SK-N-SH (cell line): ENCODE data around the gene GOLGB1. TPM values are rescaled to one million over a fixed set of nuclear protein-coding genes. Genes with fewer than 3 reads are reported as not detected.

ENCODE experiments used
- CTCF ChIA-PET: fragments of 300-600, 350-600 bp; formaldehyde crosslinking; extraction: SDS; loops from one replicate; lab custom pipeline; 2021; lab: Yijun Ruan, JAX
- POLR2A ChIA-PET: fragments of 350-600 bp; sonication (Branson Sonifier 250); formaldehyde crosslinking; extraction: SDS; loops from one replicate; lab custom pipeline; 2020; ENCODE audit warnings: antibody characterized with exemption, inconsistent platforms; lab: Yijun Ruan, JAX
- DNase-seq: peaks from one replicate; pipeline ENCODE4 v3.0.0; 2012
- H2AFZ ChIP-seq: fragments of 200-600 bp; sonication (generic); 2 replicates; pipeline ENCODE4 v1.8.1; 2016; ENCODE audit warnings: antibody characterized with exemption, mild to moderate bottlenecking, low read depth
- H3F3A ChIP-seq: fragments of 200-600 bp; sonication (generic); replicated peaks from 2 replicates; pipeline ENCODE3; 2016; ENCODE audit warnings: antibody characterized with exemption, mild to moderate bottlenecking; ENCODE audit not compliant: insufficient read depth
- H3K27ac ChIP-seq, 2 experiments: fragments of 200-500 bp in 1 of 2; fragments of 200-600 bp in 1 of 2; sonication (Bioruptor generic) in 1 of 2; sonication (generic), shearing (Covaris generic) in 1 of 2; 2 replicates each; pipeline versions ENCODE4 v1.5.1 to v1.6.1; 2014 to 2016; ENCODE audit warnings: low read depth in 2 of 2, inconsistent platforms in 1 of 2, low read length in 1 of 2, mild to moderate bottlenecking in 1 of 2, mixed read lengths in 1 of 2
- H3K27me3 ChIP-seq: fragments of 200-600 bp; sonication (generic), shearing (Covaris generic); 2 replicates; pipeline ENCODE4 v1.6.1; 2016; ENCODE audit warnings: mixed run types; ENCODE audit not compliant: insufficient read depth
- H3K36me3 ChIP-seq, 2 experiments: fragments of 200-500 bp in 1 of 2; fragments of 200-600 bp in 1 of 2; sonication (Bioruptor generic) in 1 of 2; sonication (generic) in 1 of 2; replicated peaks in 1 of 2; 2 replicates each; pipeline versions ENCODE3 to v1.5.1; 2014 to 2016; ENCODE audit warnings: low read length in 1 of 2, mild to moderate bottlenecking in 1 of 2; ENCODE audit not compliant: insufficient read depth in 2 of 2, control insufficient read depth in 1 of 2
- H3K4me1 ChIP-seq, 2 experiments: fragments of 200-500 bp in 1 of 2; fragments of 200-600 bp in 1 of 2; sonication (Bioruptor generic) in 1 of 2; sonication (generic), shearing (Covaris generic) in 1 of 2; 2 replicates each; pipeline versions ENCODE4 v1.5.1 to v1.6.1; 2014 to 2016; ENCODE audit warnings: low read depth in 1 of 2, low read length in 1 of 2, mixed run types in 1 of 2; ENCODE audit not compliant: insufficient read depth in 2 of 2, control insufficient read depth in 1 of 2
- H3K4me2 ChIP-seq: fragments of 200-600 bp; sonication (generic), shearing (Covaris generic); 2 replicates; pipeline ENCODE4 v1.6.1; 2017; ENCODE audit warnings: mixed run types
- H3K4me3 ChIP-seq, 2 experiments: fragments of 200-500 bp in 1 of 2; fragments of 200-600 bp in 1 of 2; sonication (Bioruptor generic) in 1 of 2; sonication (generic), shearing (Covaris generic) in 1 of 2; 2 replicates each; pipeline versions ENCODE4 v1.5.1 to v1.8.1; 2014 to 2016; ENCODE audit warnings: low read depth in 2 of 2, inconsistent platforms in 1 of 2, low read length in 1 of 2, mild to moderate bottlenecking in 1 of 2, mixed read lengths in 1 of 2, moderate library complexity in 1 of 2
- H3K79me2 ChIP-seq: fragments of 200-600 bp; sonication (generic); 2 replicates; pipeline ENCODE4 v1.8.1; 2017; ENCODE audit warnings: mild to moderate bottlenecking; ENCODE audit not compliant: insufficient read depth
- H3K9ac ChIP-seq: fragments of 200-600 bp; sonication (generic); 2 replicates; pipeline ENCODE4 v1.6.1; 2017; ENCODE audit warnings: mixed run types
- H3K9me2 ChIP-seq: fragments of 200-600 bp; sonication (generic); 2 replicates; pipeline ENCODE4 v1.6.1; 2017; ENCODE audit warnings: mixed run types
- H3K9me3 ChIP-seq: fragments of 200-600 bp; sonication (generic); 2 replicates; pipeline ENCODE4 v1.6.1; 2017; ENCODE audit warnings: mixed run types, mild to moderate bottlenecking, moderate library complexity
- H4K20me1 ChIP-seq: fragments of 200-600 bp; sonication (generic); 2 replicates; pipeline ENCODE4 v1.6.1; 2017; ENCODE audit warnings: mild to moderate bottlenecking, mixed run types; ENCODE audit not compliant: insufficient read depth
- CHD2 ChIP-seq: fragments of 150-350 bp; IDR thresholded peaks from 2 replicates; pipeline ENCODE4 v1.6.1; 2018; ENCODE audit warnings: low read length; ENCODE audit not compliant: partially characterized antibody
- GABPA ChIP-seq: IDR thresholded peaks from 2 replicates; pipeline ENCODE4 v1.4.0; 2012; ENCODE audit warnings: low read depth, mild to moderate bottlenecking
- JUND ChIP-seq: IDR thresholded peaks from 2 replicates; pipeline ENCODE4 v1.4.0; 2012
- MXI1 ChIP-seq: IDR thresholded peaks from 2 replicates; pipeline ENCODE4 v1.6.1; 2012; ENCODE audit warnings: mild to moderate bottlenecking, low read depth, low read length, improper control_type of control experiment
- NFIC ChIP-seq: IDR thresholded peaks from 2 replicates; pipeline ENCODE4 v1.4.0; 2012; ENCODE audit warnings: borderline replicate concordance
- NRF1 ChIP-seq: IDR thresholded peaks from 2 replicates; pipeline ENCODE4 v1.6.1; 2012; ENCODE audit warnings: low read depth, mild to moderate bottlenecking, low read length
- RAD21 ChIP-seq: IDR thresholded peaks from 2 replicates; pipeline ENCODE4 v1.6.1; 2012; ENCODE audit warnings: mild to moderate bottlenecking, low read length
- REST ChIP-seq: IDR thresholded peaks from 2 replicates; pipeline ENCODE4 v1.6.1; 2012; ENCODE audit warnings: mild to moderate bottlenecking, low read depth, low read length, moderate library complexity
- RXRA ChIP-seq: IDR thresholded peaks from 2 replicates; pipeline ENCODE4 v1.4.0; 2012; ENCODE audit warnings: low read depth, mild to moderate bottlenecking, borderline replicate concordance
- SMC3 ChIP-seq: IDR thresholded peaks from 2 replicates; pipeline ENCODE4 v1.6.1; 2012; ENCODE audit warnings: low read depth, low read length, improper control_type of control experiment
- TAF1 ChIP-seq: IDR thresholded peaks from 2 replicates; pipeline ENCODE4 v1.6.1; 2012; ENCODE audit warnings: low read depth, mild to moderate bottlenecking, low read length, moderate library complexity, borderline replicate concordance
- TEAD4 ChIP-seq: IDR thresholded peaks from 2 replicates; pipeline ENCODE4 v1.4.0; 2012; ENCODE audit warnings: mild to moderate bottlenecking, borderline replicate concordance; ENCODE audit not compliant: insufficient read depth
- ZBTB33 ChIP-seq: IDR thresholded peaks from 2 replicates; pipeline ENCODE4 v1.4.0; 2012; ENCODE audit warnings: low read depth, borderline replicate concordance
- WGBS: methylation state at CpG from one replicate; pipeline ENCODE4 v1.1.6; 2017; ENCODE audit warnings: low lambda C conversion rate; 5-methylcytosine and 5-hydroxymethylcytosine counted together
- polyA plus RNA-seq, 3 experiments: library from polyadenylated mRNA; depleted of rRNA; stranded (reverse); fragments of >200 nt; gene quantifications; 2 replicates each; pipeline ENCODE4 v1.2.3, GENCODE V29; 2012
- TF ChIP-seq, protein P1 (sequence below): IDR thresholded peaks from 2 replicates; pipeline ENCODE4; 2012
- TF ChIP-seq, protein P2 (sequence below): fragments of 150-350 bp; IDR thresholded peaks from 2 replicates; pipeline ENCODE4 v1.6.1; 2017; ENCODE audit warnings: antibody characterized with exemption, low read length, low read depth, borderline replicate concordance

GOLGB1 gene
- polyA plus RNA-seq, 1 of the 3 experiments (the other 2 are of a cell fraction): 10.3 TPM

DNA sequence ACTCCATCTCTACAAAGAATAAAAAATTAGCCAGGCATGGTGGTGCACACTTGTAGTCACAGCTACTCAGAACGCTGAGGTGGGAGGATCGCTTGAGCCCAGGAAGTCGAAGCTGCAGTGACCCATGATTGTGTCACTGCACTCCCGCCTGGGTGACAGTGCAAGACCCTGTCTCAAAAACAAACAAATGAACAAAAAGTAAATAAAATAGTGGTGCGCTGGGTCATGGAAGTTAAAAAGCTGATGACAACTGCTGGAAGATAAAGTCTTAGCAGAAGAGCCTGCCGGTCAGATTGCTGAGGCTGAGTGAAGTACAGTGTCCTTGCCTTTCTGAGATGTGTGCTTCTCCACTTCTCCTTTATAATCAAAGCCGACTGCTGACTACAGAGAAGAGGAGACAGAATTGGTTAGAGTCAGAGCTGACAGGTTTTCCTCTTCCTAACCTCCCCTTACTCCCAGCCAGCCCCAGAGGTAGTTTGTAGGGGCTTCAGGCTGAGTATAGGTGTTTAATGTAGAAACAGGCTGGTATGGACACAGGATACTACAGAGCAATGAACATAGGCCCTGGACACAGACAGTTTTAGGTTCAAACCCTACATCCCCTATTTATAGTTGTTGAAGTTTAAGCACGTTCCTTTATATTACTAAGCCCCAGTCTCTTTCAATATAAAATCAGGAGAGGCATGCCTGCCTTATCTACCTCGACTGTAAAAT lies 106.8 kb downstream of the GOLGB1 start:
- POLR2A ChIA-PET: no interaction called here
- WGBS: 56% methylated on average over 9 of the region's 9 CpGs

DNA sequence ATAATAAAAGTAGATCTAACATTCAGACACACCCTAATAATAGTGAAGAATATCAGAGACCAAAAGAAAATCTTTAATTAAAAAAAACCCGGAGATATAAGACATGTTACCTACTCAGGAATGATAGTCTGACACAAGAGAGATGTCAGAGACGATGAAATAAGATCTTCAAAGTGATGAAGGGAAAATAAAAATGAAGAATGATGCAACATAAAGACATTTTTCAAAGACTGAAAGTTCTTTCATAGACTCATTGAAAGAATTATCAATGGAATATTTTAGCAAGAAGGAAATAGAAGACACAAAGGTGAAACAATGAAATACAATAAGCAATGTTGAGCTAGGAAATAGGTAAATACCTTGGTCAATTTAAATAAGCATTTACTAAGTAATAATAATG lies 108.4 kb downstream of the GOLGB1 start:
- Histone ChIP-seq H3F3A (no peaks in the 10 kb centered on the region), H3K4me2 (no peak overlapping the region), H4K20me1 (no peaks in the 10 kb centered on the region), H2AFZ (no peak overlapping the region), H3K9me2 (no peaks in the 10 kb centered on the region), H3K4me3 (no peak overlapping the region), H3K27ac (no peak overlapping the region), H3K27me3 (peaks cover 3% of the 10 kb centered on the region; the same call in 1 of the 2 replicates), H3K4me1 (no peaks in the 10 kb centered on the region), H3K36me3 (no peaks in the 10 kb centered on the region), H3K79me2 (no peaks in the 10 kb centered on the region), H3K9me3 (no peaks in the 10 kb centered on the region), H3K9ac (no peak overlapping the region)
- 31% methylated on average over 2 of the region's 2 CpGs for WGBS
- ChIA-PET CTCF (interaction anchor here (2.0 kb wide), 1 partner anchor 37 kb away, joined by 4 read pairs; no protein-coding TSS in a partner anchor), POLR2A (no interaction called here)
- no peak for DNase-seq
- TF ChIP-seq JUND (no peak), TEAD4 (no peak), SMC3 (no peak), NFIC (no peak), RXRA (no peak), ZBTB33 (no peak), TAF1 (no peak), CHD2 (no peak), RAD21 (no peak)
- TF ChIP-seq, protein P1, sequence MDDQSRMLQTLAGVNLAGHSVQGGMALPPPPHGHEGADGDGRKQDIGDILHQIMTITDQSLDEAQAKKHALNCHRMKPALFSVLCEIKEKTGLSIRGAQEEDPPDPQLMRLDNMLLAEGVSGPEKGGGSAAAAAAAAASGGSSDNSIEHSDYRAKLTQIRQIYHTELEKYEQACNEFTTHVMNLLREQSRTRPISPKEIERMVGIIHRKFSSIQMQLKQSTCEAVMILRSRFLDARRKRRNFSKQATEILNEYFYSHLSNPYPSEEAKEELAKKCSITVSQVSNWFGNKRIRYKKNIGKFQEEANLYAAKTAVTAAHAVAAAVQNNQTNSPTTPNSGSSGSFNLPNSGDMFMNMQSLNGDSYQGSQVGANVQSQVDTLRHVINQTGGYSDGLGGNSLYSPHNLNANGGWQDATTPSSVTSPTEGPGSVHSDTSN: no peak

More for the DNA sequence above, 106.8 kb downstream of the GOLGB1 start:
- no peaks in the 10 kb centered on the region for H3K79me2 ChIP-seq
- DNase-seq: no peak
- H3K9me3 ChIP-seq: no peaks in the 10 kb centered on the region
- no peaks in the 10 kb centered on the region for H3F3A ChIP-seq
- no peaks in the 10 kb centered on the region for H4K20me1 ChIP-seq
- no peak overlapping the region for H3K4me3 ChIP-seq
- no peaks in the 10 kb centered on the region for H3K36me3 ChIP-seq
- H3K27ac ChIP-seq: no peak overlapping the region
- H2AFZ ChIP-seq: no peak overlapping the region
- TF ChIP-seq GABPA: no peak
- TF ChIP-seq MXI1: no peak
- no peak for TF ChIP-seq NRF1
- TF ChIP-seq, protein P2, sequence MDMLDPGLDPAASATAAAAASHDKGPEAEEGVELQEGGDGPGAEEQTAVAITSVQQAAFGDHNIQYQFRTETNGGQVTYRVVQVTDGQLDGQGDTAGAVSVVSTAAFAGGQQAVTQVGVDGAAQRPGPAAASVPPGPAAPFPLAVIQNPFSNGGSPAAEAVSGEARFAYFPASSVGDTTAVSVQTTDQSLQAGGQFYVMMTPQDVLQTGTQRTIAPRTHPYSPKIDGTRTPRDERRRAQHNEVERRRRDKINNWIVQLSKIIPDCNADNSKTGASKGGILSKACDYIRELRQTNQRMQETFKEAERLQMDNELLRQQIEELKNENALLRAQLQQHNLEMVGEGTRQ: no peak
- no peak for TF ChIP-seq JUND
- no peak for TF ChIP-seq REST
- H3K4me1 ChIP-seq: no peaks in the 10 kb centered on the region
- no peaks in the 10 kb centered on the region for H3K9me2 ChIP-seq
- H3K4me2 ChIP-seq: no peak overlapping the region
- CTCF ChIA-PET: no interaction called here
- no peaks in the 10 kb centered on the region for H3K27me3 ChIP-seq
- no peak overlapping the region for H3K9ac ChIP-seq
